GM12878 (cell line): Measurements from ENCODE around the gene SC5D.

Experiments used
- CBX3 ChIP-seq: fragments of 200-600 bp; sonication (generic); IDR thresholded peaks from 2 replicates; pipeline ENCODE4 v1.6.1; 2016; ENCODE audit warnings: low read depth, borderline replicate concordance
- EP300 ChIP-seq, 2 experiments: fragments of 150-350 bp in 1 of 2; IDR thresholded peaks; 2 replicates each; pipeline ENCODE4 v1.6.1; 2011 to 2012; ENCODE audit warnings: low read depth in 2 of 2, low read length in 2 of 2, borderline replicate concordance in 1 of 2, improper control_type of control experiment in 1 of 2, inconsistent platforms in 1 of 2; ENCODE audit not compliant: control insufficient read depth in 1 of 2
- GABPA ChIP-seq: IDR thresholded peaks from 2 replicates; pipeline ENCODE4 v1.6.1; 2014; ENCODE audit warnings: antibody characterized with exemption, low read depth, mild to moderate bottlenecking, inconsistent platforms
- NR2C2 ChIP-seq: IDR thresholded peaks from 2 replicates; pipeline ENCODE4 v1.6.1; 2011; ENCODE audit warnings: borderline replicate concordance, low read depth; ENCODE audit not compliant: control insufficient read depth, insufficient read length
- POLR2AphosphoS2 ChIP-seq: IDR thresholded peaks from 2 replicates; pipeline ENCODE4 v1.6.1; 2011; ENCODE audit warnings: low read depth, mild to moderate bottlenecking, low read length, improper control_type of control experiment, moderate library complexity
- SREBF2 ChIP-seq: IDR thresholded peaks from 2 replicates; pipeline ENCODE4 v1.6.1; 2012; ENCODE audit warnings: mild to moderate bottlenecking, low read length
- TAF1 ChIP-seq: IDR thresholded peaks from 2 replicates; pipeline ENCODE4 v1.6.1; 2011; ENCODE audit warnings: mild to moderate bottlenecking, low read depth, low read length, borderline replicate concordance

DNA sequence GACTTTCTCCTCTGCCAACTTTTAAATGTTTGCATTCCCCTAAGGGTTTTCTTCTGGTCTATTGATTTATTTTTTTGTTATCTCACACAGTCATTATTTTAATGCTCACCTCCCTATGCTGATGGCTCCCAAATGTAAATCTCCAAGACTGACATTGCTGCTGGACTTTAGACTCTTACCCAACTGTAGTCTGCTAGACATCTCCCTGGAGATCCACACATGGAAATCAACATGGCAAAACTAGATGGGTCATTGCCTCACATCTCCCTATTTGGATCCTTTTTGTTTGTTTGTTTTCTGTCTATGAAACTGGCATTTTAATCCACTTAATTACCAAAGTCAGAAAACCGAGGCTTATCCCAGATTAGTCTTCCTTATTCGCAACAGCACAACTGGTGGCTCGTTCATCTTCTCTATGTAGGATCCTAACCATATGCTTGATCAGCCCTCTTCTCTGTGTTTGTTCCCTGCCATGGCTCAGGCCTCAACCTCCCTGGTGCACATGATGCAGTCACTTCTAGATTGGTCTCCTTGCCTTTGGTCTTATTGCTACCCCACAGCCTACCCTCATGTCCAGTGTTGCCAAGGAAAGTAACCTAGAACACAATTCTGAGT lies 37.3 kb downstream of the SC5D start:
- no peak for TF ChIP-seq SREBF2
- TF ChIP-seq EP300 (IDR thresholded peaks at IDR 0.05; ENCODE audit: borderline replicate concordance in 1 of 2, control insufficient read depth in 1 of 2, low read depth in 2 of 2, low read length in 2 of 2): no peak
- TF ChIP-seq GABPA: no peak
- no peak for TF ChIP-seq NR2C2
- TF ChIP-seq POLR2AphosphoS2: no peak
- no peak for TF ChIP-seq TAF1
- TF ChIP-seq CBX3: no peak
